HFF-Myc (cell line): ENCODE results near the gene RAB3C.

ENCODE experiments used
- DNase-seq: peaks from one replicate; pipeline ENCODE4 v3.0.0-alpha.2; 2011; ENCODE audit warnings: low read depth; ENCODE audit errors: extremely low read depth
- H3K4me3 ChIP-seq: replicated peaks from 2 replicates; pipeline ENCODE4 v1.5.1; 2011; ENCODE audit warnings: low read depth, mild to moderate bottlenecking, control low read depth, low read length
- CTCF ChIP-seq: IDR thresholded peaks from 2 replicates; pipeline ENCODE4 v1.5.1; 2012; ENCODE audit warnings: mild to moderate bottlenecking, low read depth, low read length, control low read depth; ENCODE audit errors: missing control alignments

Gene RAB3C

GRCh38 chr5:58905944-58906343 is 323.1 kb downstream of the RAB3C start:
- no peak overlapping the region for H3K4me3 ChIP-seq
- no peak for TF ChIP-seq CTCF
- DNase-seq: no peak
